AG09319 (cell line): ENCODE results near the gene LMF2.

Experiments used
- DNase-seq: peaks from one replicate; pipeline ENCODE4 v3.0.0-alpha.2; 2010; ENCODE audit warnings: low read depth; ENCODE audit errors: extremely low read depth
- CTCF ChIP-seq: IDR thresholded peaks from 2 replicates; pipeline ENCODE4 v1.5.1; 2011; ENCODE audit warnings: low read depth, mild to moderate bottlenecking, inconsistent platforms, low read length, moderate library complexity

Gene LMF2

DNA sequence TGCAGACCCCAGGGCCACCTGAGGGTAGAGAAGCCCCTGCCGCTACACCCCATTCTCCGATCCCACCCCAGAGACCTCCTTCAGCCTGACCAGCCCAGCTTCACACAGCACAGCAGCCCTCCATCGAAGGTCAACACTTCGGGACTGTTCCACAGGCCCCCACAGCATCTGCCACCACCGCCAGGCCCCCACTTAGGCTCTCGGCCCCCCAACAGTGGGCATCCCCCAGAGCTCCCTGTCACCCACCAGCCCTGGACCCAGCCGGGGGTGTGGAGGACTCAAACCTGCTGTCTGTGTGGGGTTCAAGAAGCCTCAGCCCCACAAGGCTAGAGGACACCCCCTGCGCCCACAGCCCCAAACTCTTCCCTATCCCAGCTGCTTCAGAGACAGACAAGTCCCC, 38.9 kb downstream of the LMF2 start:
- no peak for DNase-seq
- no peak for TF ChIP-seq CTCF

GRCh38 chr22:50467773-50468440, 39.6 kb downstream of the LMF2 start:
- TF ChIP-seq CTCF = no peak

DNA sequence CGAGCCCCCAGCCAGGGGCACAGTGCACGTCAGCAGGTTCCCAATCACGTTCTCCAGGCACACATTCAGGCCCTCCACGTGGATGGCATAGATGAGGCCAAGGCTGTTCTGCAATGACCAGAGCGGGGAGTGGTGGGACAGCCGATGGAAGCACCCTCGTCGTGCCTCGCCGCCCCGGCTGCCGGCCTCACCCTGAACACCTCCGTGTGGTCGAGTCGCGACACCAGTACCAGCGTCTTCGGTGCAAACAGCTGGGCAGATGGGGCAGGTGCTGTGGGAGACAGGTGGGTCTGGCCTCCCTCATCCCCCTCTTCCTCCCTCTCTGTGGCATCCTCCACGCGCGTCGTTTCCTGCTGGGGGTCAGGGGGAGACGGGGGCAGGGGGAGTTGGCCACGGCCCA, 40.2 kb downstream of the LMF2 start:
- TF ChIP-seq CTCF = no peak
- DNase-seq = no peak

More at GRCh38 chr22:50467773-50468440, 39.6 kb downstream of the LMF2 start:
- no peak for DNase-seq

DNA sequence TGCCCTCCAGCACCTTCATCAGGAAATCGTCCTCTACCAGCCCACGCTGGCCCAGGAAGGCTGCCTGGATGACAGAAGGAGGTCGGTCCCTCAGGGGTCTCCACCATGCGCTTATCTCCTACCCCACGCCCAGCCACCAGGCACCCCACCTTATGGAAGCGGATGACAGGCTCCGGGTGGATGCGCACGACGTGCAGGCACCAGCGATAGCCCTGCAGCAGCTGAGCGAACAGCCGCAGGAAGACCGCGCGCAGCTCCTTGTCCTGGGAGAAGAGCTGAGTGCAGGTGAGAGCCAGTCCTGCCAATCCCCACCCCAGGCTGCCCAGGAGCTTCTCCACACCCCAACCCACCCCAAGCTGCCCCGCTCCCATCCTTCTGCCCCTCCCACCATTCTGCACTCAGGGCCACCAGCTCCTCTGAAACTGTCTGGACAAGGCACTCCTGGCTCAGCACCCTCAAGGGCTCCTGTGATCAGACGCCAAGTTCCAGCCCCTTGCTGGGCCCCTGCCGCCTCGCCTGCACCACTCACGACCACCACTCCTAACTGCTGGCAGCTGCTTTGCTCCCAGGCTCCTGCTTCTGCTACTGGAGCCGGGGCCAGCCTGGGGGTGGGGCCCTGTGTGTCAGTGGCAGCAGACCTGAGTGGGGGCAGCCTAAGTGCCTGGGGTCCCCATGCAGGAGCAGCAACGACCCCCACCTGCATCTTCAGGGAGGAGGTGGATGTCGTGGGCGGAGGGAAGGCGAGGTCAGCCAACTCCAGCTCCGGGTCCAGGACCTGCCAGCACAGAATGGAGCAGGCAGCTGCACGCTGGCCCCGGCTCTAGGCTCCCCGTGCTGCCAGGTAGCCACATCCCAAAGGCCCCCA, 42.2 kb downstream of the LMF2 start:
- TF ChIP-seq CTCF = no peak
- DNase-seq = no peak

- no peak for DNase-seq
- TF ChIP-seq CTCF = no peak
Observed at GRCh38 chr22:50464451-50464850, 43.1 kb downstream of the LMF2 start.

- DNase-seq = no peak
- no peak for TF ChIP-seq CTCF
Observed at GRCh38 chr22:50463188-50463900, 44.2 kb downstream of the LMF2 start.
